Measurements from ENCODE around the gene SRRM2.

The SRRM2 gene

DNA sequence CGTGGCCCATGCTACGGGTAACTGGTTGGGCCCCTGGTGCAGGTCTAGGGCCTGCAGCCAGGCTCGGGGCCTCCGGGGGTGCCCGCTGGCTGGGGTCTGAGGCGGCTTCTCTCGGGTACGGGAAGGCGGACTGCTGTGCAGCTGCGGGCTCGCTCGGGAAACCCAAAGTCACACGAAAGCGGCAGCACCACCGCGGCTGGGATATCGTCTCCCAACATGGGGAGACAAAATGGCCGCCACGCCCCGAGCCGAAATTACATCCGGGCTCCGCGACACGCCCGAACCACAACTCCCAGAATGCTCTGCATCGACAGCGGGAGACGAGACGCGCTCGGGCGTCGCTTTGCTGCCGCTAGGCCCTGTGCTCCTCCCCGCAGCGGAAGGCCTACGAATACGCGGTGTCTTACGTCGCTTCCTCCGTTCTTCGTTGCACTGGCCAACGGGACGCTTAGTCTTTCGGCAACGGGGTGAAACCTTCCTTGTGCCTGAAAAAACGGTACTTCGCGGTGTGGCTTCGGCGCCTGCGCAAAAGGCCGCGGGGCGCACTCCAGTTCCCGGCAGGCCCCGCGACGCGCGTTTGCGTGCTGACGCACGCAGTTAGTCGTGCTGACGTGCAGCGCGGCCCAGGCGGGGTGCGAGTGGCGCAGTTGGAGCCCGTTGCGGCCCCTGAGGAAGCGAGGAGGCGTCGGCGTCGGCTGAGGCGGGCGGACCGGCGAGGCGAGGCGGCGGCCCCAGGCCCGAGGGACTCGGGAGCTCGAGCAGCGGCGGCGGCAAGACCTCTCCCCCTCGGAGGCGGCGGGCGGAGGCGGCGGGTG lies at the start of gene SRRM2:
TSS of gene SRRM2 (plus strand) at position 604 of the 815 bp plus-strand sequence. CDS start 3,727 bp downstream, outside the sequence.
- in situ Hi-C loops (cut with HindIII; ENCODE audit: low sequenced_read_pairs): no loop called here

GRCh38 chr16:2702871-2703745 lies 49.3 kb upstream of the SRRM2 start:
- in situ Hi-C loops (cut with HindIII; ENCODE audit: low sequenced_read_pairs): no loop called here

DNA sequence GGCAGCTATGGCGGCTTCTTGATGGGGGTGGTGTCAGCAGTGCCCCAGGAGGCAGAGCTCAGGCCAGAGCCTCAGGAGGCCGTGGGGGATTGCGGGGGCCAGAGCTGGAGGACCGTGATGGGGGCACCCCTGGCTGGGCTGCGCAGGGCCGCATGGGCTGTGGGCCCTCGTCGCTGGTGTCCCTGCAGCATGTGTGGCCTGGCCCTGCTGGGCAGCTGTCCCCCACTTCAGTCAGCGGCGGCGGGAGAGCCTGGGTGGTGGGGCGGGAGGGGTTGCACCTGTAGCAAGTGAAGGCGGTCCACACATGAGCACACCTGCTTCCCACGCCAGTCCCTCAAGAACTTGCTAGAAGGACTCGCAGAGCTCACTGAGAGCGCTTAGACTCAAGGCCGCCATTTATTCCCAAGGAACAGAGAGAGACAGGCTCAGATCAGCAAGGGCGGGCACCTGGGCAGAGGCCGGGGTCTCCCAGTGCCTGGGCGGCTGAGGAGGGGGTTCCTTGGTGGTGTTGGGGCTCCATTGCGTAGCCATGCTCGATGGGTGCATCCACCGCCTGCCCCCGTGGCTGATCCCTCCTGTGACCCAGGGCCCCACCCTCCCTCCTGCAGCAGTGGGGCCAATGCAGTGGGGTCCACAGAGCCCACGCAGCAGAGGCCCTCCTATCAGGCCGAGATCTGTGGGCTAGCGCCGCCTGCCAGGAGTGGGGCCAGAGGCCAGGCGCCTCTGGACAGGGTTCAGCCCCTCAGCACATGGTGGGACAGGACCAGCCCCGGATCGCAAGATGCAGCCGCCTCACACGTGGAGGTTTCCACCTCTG lies 48.1 kb upstream of the SRRM2 start:
- in situ Hi-C loops (cut with HindIII; ENCODE audit: low sequenced_read_pairs): no loop called here

- in situ Hi-C loops (cut with HindIII; ENCODE audit: low sequenced_read_pairs): no loop called here
These were observed 47.5 kb upstream of the SRRM2 start for GRCh38 chr16:2704983-2705275.

GRCh38 chr16:2705351-2705750 lies 47.1 kb upstream of the SRRM2 start:
- in situ Hi-C loops (cut with HindIII; ENCODE audit: low sequenced_read_pairs): no loop called here

- in situ Hi-C loops (cut with HindIII; ENCODE audit: low sequenced_read_pairs): no loop called here
These were observed 46.4 kb upstream of the SRRM2 start for GRCh38 chr16:2706085-2706484.

DNA sequence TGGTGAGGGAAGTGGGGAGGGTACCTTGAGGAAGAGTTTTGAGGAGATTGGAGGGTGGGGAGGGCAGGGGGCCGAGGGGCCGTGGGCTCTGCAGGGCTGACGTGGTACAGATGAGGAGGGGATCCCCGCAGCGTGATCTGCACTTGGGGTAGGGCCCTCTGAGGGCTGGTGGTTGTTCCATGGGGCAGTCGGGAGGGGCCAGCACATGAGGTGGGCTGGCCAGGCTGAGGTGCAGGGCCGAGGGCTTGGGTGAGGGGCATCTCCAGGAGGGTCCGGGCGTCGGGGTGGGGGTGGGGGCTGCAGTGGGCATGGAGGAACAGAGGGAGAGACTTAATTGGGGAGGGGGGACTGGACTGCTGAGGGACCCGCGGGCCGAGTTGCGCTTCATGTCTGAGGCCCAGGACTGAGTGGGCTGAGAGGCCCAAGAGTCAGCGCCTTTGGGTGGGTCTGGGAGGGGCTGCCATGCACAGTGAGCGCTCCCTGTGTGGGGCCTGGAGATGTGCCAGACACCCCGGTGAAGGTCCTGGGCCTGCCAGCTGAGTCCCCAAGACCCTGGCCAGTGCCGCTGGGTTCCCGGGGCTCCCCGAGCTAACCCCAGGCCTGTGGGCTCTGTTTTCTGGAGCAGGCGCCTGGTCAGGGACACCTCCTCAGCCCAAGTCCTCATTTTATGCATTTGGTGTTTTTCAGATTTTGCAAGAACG lies 45.7 kb upstream of the SRRM2 start:
- in situ Hi-C loops (cut with HindIII; ENCODE audit: low sequenced_read_pairs): no loop called here

- in situ Hi-C loops (cut with HindIII; ENCODE audit: low sequenced_read_pairs): no loop called here
These were observed 44.8 kb upstream of the SRRM2 start for GRCh38 chr16:2707368-2708289.

GRCh38 chr16:2708290-2708639 lies 44.2 kb upstream of the SRRM2 start:
- in situ Hi-C loops (cut with HindIII; ENCODE audit: low sequenced_read_pairs): no loop called here

- in situ Hi-C loops (cut with HindIII; ENCODE audit: low sequenced_read_pairs): no loop called here
These were observed 43.4 kb upstream of the SRRM2 start for GRCh38 chr16:2708955-2709587.

GRCh38 chr16:2709588-2709984 lies 42.9 kb upstream of the SRRM2 start:
- in situ Hi-C loops (cut with HindIII; ENCODE audit: low sequenced_read_pairs): no loop called here

DNA sequence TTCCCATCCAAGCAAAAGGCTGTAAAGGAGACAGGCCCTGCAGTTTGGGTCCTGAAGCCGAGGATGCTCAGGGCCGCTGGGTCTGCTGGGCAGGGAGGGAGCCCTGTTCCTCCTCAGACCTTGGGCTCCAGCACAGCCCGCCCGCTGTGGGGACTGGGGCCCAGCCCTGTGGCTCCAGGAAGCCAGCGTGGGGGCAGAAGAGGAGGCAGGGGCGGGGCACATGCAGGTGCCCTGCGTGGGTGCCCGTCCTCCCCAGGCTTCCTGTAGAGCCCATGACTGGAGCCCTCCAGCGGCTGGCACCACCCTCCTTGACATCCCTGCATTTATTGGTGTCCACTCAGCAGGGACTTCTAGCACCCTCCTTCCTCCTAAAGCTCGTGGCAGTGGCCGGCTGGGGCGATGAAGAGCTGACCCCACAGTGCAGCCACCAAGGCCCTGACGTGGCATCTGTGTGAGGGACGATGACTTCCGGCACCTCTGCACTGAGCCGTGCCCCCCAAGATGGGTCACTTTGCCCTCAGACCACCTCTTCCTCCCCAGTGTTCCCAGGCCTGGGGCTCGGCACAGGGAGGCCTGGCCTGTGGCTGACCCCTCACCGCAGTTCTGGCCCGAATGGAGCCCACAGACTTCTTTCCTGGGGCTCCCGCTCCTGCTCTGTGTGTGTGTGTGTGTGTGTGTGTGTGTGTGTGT lies 42.3 kb upstream of the SRRM2 start:
- in situ Hi-C loops (cut with HindIII; ENCODE audit: low sequenced_read_pairs): no loop called here

DNA sequence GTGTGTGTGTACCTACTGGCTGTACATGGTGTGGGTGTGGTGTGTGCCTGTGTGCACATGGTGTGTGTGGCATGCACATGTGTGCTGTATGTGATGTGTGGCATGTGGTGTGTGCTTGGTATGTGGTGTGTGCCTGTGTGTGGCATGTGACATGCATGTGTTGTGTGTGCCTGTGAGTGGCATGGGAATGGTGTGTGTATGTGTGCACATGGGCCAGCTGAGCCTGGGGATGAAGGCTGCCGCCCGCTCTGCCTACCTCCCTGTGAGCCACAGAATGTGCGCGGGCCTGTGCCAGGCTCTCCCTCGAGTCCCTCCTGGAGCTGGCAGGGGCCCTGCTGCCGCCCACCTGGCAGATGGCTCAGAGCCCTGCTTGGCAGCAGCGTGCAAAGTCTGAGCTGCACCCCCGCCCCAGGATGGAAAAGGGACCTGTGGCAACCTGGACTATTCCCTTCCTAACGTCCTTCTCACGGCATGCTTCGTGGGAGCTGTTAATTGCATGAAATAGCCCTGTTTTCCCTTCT lies 41.7 kb upstream of the SRRM2 start:
- in situ Hi-C loops (cut with HindIII; ENCODE audit: low sequenced_read_pairs): no loop called here

DNA sequence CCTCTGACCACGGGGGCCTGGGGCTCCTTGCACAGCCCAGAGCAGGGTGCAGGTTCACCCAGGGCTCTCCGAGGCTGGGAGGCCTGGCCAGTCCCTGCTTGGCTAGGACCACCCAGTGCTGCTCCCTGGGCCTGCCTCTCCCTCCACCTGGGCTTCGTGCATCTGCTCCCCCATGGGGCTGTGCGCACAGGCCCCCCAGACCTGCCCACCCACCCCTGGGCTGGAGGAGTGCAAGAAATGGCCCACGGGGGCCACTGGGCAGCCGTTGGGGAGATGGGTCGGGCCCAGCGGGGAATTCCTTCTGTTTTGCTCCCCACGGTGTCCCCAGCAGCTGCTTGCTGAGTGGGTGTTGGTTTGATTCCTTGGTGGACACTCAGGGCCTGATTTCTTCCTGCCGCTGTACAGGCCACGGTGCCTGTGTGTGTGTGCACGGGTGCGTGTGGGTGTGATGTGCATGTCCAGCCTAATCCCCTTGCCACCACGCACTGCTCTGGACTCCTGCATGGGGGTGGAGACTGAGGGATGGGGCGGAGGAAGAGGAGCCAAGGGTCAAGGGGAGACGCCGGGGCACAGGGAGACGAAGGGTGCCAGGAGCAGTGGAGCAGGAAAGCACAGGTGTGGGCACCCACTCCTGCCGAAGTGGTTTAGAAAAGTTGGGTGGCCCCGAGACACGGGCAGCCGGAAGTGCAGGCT lies 40.9 kb upstream of the SRRM2 start:
- in situ Hi-C loops (cut with HindIII; ENCODE audit: low sequenced_read_pairs): no loop called here

- in situ Hi-C loops (cut with HindIII; ENCODE audit: low sequenced_read_pairs): no loop called here
These were observed 40.4 kb upstream of the SRRM2 start for GRCh38 chr16:2712063-2712441.

- in situ Hi-C loops (cut with HindIII; ENCODE audit: low sequenced_read_pairs): no loop called here
These were observed 39.9 kb upstream of the SRRM2 start for GRCh38 chr16:2712546-2712945.

DNA sequence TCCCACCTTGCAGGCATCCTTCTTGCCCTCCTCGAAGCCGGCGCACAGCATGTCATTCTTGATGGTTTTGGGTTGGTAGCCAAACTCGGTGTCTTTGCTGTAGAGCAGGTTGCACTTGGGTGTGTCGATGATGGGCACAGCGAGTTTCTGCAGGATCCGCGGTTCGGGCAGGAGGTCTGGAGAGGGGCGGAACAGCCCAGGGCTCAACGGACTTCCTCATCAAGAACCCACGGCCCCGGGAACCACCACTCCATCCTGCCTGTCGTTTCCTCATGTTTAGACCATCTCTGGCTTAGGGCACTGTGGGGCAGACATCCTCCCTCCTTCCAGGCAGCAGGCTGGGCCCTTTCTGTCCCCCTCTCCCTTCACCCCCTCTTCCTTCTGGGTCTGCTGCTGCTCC lies 38.9 kb upstream of the SRRM2 start:
- in situ Hi-C loops (cut with HindIII; ENCODE audit: low sequenced_read_pairs): no loop called here
